AG10803 (cell line): Measurements from ENCODE around the gene NOTCH2.
"Not testable (repeated sequence)": the region's sequence is repeated elsewhere in the genome, so short reads cannot be mapped to it uniquely, and the experiment has no call there.

Experiments
- DNase-seq: peaks from one replicate; pipeline ENCODE4 v3.0.0; 2010; ENCODE audit warnings: low read depth
- H3K4me3 ChIP-seq: 2 replicates; pipeline ENCODE4 v1.5.1; 2011; ENCODE audit warnings: mild to moderate bottlenecking, low read length, control low read depth
- CTCF ChIP-seq: conservative IDR thresholded peaks from 2 replicates; pipeline ENCODE4 v1.5.1; 2011; ENCODE audit warnings: mild to moderate bottlenecking, low read length, control low read depth, inconsistent platforms

The NOTCH2 gene

GRCh38 chr1:119987112-119987511, 82.3 kb downstream of the NOTCH2 start:
- no peak for TF ChIP-seq CTCF
- peak; percentile 95 for DNase-seq
- no peak overlapping the region for H3K4me3 ChIP-seq

DNA sequence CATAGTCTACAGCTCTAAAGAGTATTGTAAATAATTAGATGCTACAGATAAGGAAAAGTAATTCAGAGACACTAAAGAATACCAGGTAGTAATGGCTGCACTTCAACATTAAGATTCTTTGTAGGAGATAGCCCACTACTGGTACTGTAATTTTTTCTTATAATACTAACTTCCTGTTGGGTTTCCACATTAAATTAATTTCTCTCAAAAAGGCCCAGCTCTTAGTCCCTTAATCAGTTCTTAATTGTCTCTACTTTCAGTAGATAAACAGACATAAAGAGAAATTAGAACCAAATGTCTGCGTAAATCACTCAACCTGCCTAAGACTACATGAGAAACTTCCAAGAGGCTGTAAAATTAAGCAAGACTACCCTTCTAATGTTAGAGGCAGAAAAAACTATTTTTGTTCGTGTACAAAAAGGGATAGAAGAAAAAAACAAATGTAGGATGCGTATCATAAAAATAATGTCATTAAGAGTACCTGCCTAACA, 83.4 kb downstream of the NOTCH2 start:
- DNase-seq = no peak
- H3K4me3 ChIP-seq = no peak overlapping the region
- TF ChIP-seq CTCF = no peak

DNA sequence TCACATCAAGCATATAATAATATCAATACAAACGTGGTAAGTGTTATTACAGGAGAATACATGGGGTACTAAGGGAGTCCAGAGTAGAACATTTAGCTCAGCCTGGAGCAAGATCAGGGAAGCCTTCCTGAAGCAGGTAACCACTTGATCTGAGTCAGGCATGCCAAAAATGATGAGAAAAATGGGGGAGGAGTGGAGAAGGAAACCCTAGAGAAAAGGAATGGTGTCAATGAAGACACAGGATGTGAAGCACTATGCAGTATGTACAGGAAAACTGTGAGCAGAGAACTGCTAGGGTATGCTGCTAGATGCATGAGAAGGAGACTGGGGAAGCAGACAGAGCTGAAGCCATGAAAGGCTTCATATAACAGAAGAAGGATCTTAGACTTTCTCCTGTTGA, 84.7 kb downstream of the NOTCH2 start:
- H3K4me3 ChIP-seq = no peak overlapping the region
- TF ChIP-seq CTCF = no peak
- DNase-seq = no peak

- H3K4me3 ChIP-seq = no peak overlapping the region
- peak; percentile 64 for DNase-seq
- no peak for TF ChIP-seq CTCF
Measured at GRCh38 chr1:119981986-119982815, 87.3 kb downstream of the NOTCH2 start.

- H3K4me3 ChIP-seq = no peak overlapping the region
- no peak for TF ChIP-seq CTCF
- DNase-seq = no peak
Measured at GRCh38 chr1:119981496-119981895, 88.0 kb downstream of the NOTCH2 start.

DNA sequence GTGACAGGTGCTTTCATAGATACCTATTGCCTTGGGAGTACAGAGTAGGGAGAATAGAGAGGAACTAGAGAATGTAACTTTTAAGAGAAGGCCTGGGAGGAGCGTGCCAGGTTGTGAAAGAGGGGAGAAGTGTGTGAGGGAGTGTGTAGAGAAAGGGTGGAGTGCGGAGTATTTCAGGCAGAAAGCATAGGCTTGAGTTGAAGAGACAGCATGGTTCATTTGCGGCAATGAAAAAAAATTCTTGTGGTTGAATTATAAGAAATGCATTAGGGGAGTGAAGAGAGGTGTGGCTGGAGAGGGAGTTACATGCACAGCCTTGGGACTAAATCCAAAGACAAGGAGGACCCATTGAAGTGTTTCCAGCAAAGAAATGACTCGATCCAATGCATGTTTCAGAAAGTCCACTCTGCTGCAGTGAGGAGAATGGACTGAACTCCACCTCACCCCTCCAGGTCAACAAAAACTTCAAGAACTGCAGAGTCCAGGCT, 91.4 kb downstream of the NOTCH2 start:
- no peak overlapping the region for H3K4me3 ChIP-seq
- TF ChIP-seq CTCF = no peak
- peak; percentile 36 for DNase-seq

GRCh38 chr1:119977113-119977736, 92.2 kb downstream of the NOTCH2 start:
- not testable (repeated sequence) for H3K4me3 ChIP-seq, DNase-seq

DNA sequence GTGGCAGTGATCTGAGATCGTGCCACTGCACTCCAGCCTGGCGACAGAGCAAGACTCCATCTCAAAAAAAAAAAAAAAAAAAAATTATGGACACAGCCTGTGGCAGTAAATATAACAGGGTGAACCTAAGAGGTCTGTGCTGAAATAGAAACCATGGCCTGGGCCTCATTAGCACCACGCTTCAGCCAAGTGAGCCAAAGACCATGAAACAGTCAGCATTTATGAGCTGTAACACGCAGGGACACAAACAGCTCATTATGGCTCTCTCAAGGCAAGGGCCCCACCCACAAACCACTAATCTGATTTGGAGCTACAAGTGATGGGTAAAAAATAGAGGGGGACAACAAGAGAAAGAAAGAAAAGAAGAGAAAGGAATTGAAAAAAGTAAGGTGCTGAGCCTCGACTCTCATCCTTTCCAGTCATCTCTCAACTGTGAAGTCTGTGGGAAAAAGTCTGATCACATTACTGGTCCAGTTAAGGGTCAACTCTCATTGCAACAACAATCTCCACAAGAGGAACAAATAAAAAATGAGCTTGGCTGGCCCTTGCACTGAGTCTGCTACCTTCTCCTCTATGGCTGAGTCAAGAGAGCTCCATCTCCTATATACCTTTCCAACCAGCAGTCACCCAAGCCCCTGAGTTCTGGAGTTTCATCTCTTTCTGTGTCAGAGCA, 93.7 kb downstream of the NOTCH2 start:
- peak; percentile 69 for DNase-seq

More for the DNA sequence above, 93.7 kb downstream of the NOTCH2 start:
- H3K4me3 ChIP-seq = not testable (repeated sequence)
